ENCODE results near the gene ARHGAP42.

ARHGAP42 gene

GRCh38 chr11:100757646-100758045 is 70.6 kb downstream of the ARHGAP42 start:
- no peak for DNase-seq (ENCODE audit: low read depth in 3 of 3, low spot score in 1 of 3)

DNA sequence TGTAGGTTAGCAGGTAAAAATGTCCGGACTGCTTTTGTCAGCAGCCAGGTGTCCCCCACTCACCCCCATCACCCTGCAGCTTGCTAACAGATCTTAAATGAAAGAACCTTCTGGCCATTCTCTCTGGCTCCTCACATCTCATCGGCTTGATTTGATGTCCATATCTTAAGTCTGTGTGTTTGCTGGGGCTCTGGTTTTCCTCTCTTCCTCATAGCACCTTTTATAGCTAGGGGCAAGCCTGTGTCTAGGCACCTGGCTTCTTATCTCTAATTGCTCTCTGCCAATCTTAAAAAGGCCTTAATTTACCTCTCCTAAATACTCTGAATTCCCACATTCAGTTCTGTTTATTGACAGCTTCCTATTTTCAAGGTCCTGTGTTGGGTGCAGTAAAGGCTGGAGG is 72.0 kb downstream of the ARHGAP42 start:
- no peak for DNase-seq (ENCODE audit: low read depth in 3 of 3, low spot score in 1 of 3)

GRCh38 chr11:100759856-100760255 is 72.8 kb downstream of the ARHGAP42 start:
- DNase-seq (ENCODE audit: low read depth in 3 of 3, low spot score in 1 of 3): no peak

DNA sequence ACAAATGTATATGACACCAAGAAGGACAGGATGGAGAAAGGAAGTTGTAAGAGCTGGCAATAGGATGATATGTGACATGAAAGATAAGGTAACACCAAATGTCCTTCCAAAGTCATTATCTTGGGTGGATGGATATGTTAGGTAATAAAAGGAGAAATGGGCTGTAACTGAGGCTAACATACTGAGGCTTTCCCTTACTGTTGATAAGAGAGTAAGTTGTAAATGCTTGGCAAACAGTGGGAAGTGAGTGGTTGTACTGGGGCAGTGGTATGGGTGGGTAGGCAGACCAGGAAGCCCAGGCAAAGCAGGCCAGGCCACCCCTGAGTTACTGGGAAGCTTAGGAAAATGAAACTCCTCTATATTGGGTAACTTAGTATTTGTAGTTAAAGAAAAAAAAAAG is 73.7 kb downstream of the ARHGAP42 start:
- DNase-seq (ENCODE audit: low read depth in 3 of 3, low spot score in 1 of 3): no peak

- DNase-seq (ENCODE audit: low read depth in 3 of 3, low spot score in 1 of 3): no peak
Observed at GRCh38 chr11:100761841-100762240, 74.8 kb downstream of the ARHGAP42 start.

DNA sequence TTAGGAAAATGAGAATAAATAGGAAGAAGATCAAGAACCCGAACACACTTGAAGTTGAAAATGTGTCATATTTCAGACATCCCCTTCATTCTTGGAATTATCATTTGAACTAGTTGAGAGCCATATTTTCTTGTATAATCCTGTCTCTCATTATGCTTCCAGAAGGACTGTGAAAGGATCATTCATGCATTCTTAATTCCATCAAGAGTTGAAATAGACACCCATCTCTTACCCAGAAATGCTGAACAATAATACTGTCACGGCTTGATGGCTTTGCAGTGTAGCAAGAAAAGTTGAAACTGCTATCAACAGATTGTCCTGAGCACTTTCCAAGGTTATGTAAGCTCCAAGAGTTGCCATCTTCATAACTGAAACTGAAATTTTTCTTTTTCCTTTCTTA is 79.7 kb downstream of the ARHGAP42 start:
- no peak for DNase-seq (ENCODE audit: low read depth in 3 of 3, low spot score in 1 of 3)

DNA sequence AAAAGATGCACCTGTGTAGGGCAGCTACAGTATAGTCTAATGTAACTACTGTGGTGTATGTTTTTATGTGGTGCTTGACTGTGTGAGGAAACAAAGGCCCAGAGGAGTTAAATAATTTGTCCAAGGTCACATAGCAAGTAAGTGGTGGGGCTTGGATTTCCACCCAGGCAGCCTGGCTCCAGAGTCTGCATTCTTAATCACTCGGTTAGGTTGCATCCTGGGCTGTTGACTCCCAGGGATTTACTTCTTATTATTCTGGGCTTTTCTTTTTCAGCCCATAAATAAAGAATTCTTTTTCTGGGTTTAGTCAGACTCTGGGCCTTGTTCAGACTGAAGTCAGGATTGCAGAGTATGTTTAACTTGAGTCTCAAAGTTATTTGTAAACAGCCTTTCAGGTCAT is 82.1 kb downstream of the ARHGAP42 start:
- no peak for DNase-seq (ENCODE audit: low read depth in 3 of 3, low spot score in 1 of 3)

GRCh38 chr11:100769617-100770016 is 82.5 kb downstream of the ARHGAP42 start:
- no peak for DNase-seq (ENCODE audit: low read depth in 3 of 3, low spot score in 1 of 3)

DNA sequence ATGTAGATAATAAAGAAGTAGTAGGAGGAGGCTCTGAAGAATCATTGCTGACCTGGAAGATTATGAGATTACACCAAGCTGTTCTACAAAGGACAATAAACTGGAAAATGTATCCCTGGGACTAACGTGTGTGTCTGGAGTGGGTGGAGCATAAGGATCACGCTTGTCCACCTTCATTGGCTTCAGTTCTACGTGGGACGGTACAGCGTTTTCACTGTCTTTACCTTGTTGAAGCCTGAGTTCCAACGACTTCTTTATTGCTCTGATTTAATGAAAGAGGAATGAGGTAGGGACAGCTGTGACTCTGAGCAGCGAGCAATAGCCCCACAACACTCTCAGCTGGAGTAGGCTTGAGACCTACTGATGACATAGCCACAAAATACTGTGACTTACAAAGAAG is 87.0 kb downstream of the ARHGAP42 start:
- DNase-seq (ENCODE audit: low read depth in 3 of 3, low spot score in 1 of 3): no peak

DNA sequence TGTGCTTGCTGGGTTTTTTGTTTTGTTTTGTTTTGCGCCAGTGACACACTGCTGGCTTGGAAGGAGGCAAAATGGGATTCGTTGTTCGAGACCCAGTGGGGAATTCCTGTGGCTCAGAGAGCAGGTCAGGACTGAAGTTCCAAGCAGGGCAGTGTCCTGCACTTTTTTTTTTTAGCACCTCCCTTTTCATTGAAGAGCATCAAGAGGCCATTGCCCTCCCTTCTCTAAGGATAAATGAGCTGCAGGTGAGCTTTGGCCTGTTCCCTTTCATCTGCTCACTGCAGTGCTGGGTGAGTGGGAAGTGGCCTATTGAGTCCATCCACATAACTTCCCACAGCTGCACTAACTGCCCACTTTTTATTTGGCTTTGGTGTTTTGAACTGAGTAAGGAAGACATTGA is 87.8 kb downstream of the ARHGAP42 start:
- no peak for DNase-seq (ENCODE audit: low read depth in 3 of 3, low spot score in 1 of 3)

- no peak for DNase-seq (ENCODE audit: low read depth in 3 of 3, low spot score in 1 of 3)
Observed at GRCh38 chr11:100776212-100776896, 89.3 kb downstream of the ARHGAP42 start.

DNA sequence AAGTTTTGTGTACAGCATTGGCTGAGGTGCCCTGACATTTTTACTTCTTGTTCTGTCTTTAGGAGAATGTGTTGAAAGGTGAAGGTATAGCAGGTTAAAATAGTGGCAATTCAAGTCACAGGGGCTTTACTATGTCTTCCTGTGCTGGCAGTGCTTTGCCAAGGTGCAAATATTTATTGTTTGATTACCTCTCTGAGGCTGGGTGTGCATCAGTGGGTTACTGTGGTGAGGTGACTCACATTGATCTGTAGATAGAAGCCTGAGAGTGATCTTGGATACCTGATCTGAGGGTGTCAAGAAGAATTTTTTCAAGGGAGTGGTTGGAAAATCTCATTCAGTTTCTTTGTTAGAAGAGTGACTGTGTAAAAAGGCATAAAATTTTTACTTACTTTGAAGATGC is 90.0 kb downstream of the ARHGAP42 start:
- no peak for DNase-seq (ENCODE audit: low read depth in 3 of 3, low spot score in 1 of 3)

GRCh38 chr11:100777736-100778135 is 90.6 kb downstream of the ARHGAP42 start:
- no peak for DNase-seq (ENCODE audit: low read depth in 3 of 3, low spot score in 1 of 3)

GRCh38 chr11:100778166-100778785 is 91.2 kb downstream of the ARHGAP42 start:
- no peak for DNase-seq (ENCODE audit: low read depth in 3 of 3, low spot score in 1 of 3)

- no peak for DNase-seq (ENCODE audit: low read depth in 3 of 3, low spot score in 1 of 3)
Observed at GRCh38 chr11:100780470-100780869, 93.4 kb downstream of the ARHGAP42 start.

- no peak for DNase-seq (ENCODE audit: low read depth in 3 of 3, low spot score in 1 of 3)
Observed at GRCh38 chr11:100785148-100785983, 98.3 kb downstream of the ARHGAP42 start.

DNA sequence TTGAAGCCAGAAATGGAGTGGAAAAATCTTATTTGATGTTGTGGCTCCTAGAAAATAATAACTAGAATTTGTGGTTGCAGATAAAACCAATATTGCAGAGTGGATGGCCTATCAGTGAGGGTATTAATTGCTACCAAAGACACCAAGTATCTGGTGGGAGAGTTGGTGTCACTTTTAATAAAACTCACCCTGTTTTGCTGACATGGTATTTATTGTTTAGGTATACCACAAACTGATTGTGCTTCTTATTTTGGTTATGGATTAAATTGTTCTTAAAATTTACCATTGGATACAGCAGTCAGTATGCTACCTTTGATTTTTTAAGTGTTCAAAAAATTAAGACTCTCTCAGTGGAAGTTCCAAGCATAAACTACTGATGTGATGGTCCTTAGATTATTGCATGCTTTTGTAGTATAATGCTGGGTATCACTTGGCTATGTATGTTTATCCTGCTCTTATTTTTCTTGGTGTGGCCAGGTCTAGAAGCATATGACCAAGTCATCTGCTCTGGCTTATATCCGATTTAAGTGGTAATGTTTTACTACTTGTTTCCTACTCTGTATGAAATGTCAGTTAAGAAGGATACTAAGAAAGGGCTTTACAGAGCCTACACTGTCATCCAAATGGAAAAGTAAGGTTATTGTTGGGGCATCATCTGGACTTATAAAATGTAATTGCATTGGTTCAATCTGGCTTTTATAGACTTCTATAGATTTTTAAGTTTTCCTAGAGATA is 101.6 kb downstream of the ARHGAP42 start:
- DNase-seq (ENCODE audit: low read depth in 3 of 3, low spot score in 1 of 3): no peak

DNA sequence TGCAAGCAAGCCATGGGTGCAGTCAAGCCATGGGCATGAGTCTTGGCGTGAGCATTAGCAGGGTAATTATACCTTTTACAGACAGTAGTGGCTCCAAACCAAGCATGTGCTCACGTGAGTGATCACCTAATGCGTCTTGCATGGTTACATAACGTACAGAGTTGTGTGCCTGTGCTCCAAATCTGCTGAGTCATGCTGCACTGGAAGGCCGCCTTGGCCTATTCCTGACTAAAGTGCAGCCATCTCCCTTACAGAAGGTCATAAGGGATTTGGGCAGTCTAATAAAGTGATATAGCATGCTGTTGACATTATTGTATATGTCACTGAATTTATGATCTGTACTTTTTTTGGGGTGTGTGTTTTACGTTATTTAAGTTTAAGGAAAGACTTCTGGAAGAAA is 102.4 kb downstream of the ARHGAP42 start:
- no peak for DNase-seq (ENCODE audit: low read depth in 3 of 3, low spot score in 1 of 3)

- no peak for DNase-seq (ENCODE audit: low read depth in 3 of 3, low spot score in 1 of 3)
Observed at GRCh38 chr11:100790073-100790472, 103.0 kb downstream of the ARHGAP42 start.

DNA sequence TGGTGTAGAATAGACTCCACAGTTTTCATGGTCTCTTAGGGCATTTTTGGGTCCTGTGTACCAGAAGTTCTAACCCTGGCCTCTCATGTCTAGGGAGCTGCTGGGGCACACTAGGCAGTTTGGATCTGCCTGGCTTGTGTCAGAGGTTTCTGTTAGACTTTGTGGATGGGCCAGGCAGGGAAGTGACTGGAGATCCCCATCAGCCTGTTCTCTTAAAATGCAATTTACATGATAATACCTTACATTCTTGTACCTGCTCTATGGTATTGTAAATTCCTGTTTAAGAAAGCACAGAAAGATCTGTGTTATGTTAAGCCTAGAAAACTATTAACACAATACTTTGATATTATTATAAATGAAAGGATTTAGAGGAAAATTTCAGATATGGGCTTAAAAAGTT is 104.0 kb downstream of the ARHGAP42 start:
- no peak for DNase-seq (ENCODE audit: low read depth in 3 of 3, low spot score in 1 of 3)

DNA sequence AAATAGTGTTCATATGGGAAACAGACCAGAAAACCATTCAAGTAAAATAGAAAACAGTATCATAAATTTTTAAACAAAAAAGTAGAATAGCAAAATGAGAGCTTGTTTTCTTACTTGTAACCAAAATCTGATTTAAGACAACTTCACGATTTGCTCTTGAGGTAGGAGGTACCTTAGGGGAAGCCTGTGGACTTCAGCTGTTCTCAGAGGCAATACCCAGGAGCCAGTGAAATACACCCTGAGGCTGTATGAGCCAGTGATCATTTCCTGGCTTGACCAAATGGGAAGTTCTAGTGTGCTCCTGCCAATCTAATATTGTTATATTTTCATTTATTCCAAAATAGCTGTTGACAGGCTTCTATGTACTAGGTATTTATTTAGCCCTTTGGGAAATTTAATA is 104.8 kb downstream of the ARHGAP42 start:
- no peak for DNase-seq (ENCODE audit: low read depth in 3 of 3, low spot score in 1 of 3)

- no peak for DNase-seq (ENCODE audit: low read depth in 3 of 3, low spot score in 1 of 3)
Observed at GRCh38 chr11:100793525-100793924, 106.4 kb downstream of the ARHGAP42 start.

Measured in stimulated activated CD4-positive, alpha-beta T cell treated with anti-CD3 and anti-CD28 coated beads, TNF-alpha, amount 100 ng/mL, for 1 hour (primary cell).